HEK293 (cell line): ENCODE data around the gene PLOD3.

Experiments used
- CTCF ChIA-PET: fragments of 350-600 bp; formaldehyde crosslinking; extraction: SDS; loops from one replicate; lab custom pipeline; 2021; ENCODE audit warnings: antibody characterized with exemption; lab: Yijun Ruan, JAX
- POLR2A ChIA-PET: fragments of 300-600 bp; formaldehyde crosslinking; extraction: SDS; loops from one replicate; lab custom pipeline; 2020; ENCODE audit warnings: antibody characterized with exemption, inconsistent platforms; lab: Yijun Ruan, JAX
- H3K27ac ChIP-seq: fragments of 200-500 bp; sonication (Bioruptor generic); 2 replicates; pipeline ENCODE4 v1.5.1; 2014; ENCODE audit warnings: low read depth, low read length, control low read depth, inconsistent platforms; ENCODE audit errors: extremely low read depth
- H3K36me3 ChIP-seq, 2 experiments: fragments of 200-500 bp in 1 of 2; sonication (Bioruptor generic) in 1 of 2; 1 replicate in 1 of 2; 2 replicates in 1 of 2; pipeline ENCODE4 v1.5.1; 2014 to 2017; ENCODE audit warnings: inconsistent platforms in 2 of 2, low read length in 2 of 2; ENCODE audit not compliant: control insufficient read depth in 2 of 2, insufficient read depth in 1 of 2
- H3K4me1 ChIP-seq: fragments of 200-500 bp; sonication (Bioruptor generic); 2 replicates; pipeline ENCODE4 v1.5.1; 2014; ENCODE audit warnings: mild to moderate bottlenecking, low read length, inconsistent platforms; ENCODE audit not compliant: control insufficient read depth, insufficient read depth
- H3K4me3 ChIP-seq: 2 replicates; pipeline ENCODE4 v1.5.1; 2011; ENCODE audit warnings: low read depth, mild to moderate bottlenecking, control low read depth, low read length, moderate library complexity
- H3K9me3 ChIP-seq: fragments of 200-500 bp; sonication (Bioruptor generic); 2 replicates; pipeline ENCODE4 v1.5.1; 2014; ENCODE audit warnings: low read depth, low read length, inconsistent platforms; ENCODE audit not compliant: control insufficient read depth, insufficient read depth
- MEIS1 ChIP-seq: sonication (generic); formaldehyde crosslinking; IDR thresholded peaks from 2 replicates; pipeline ENCODE4 v1.8.1; 2022; ENCODE audit warnings: missing genetic modification reagents, mild to moderate bottlenecking, borderline replicate concordance
- OSR2 ChIP-seq: fragments of 450-650 bp; formaldehyde crosslinking; IDR thresholded peaks from 2 replicates; pipeline ENCODE4 v1.5.1; 2016; ENCODE audit warnings: missing biosample characterization, missing genetic modification characterization
- SCRT2 ChIP-seq: fragments of 450-650 bp; formaldehyde crosslinking; IDR thresholded peaks from 2 replicates; pipeline ENCODE4 v1.5.1; 2016; ENCODE audit warnings: missing biosample characterization, missing genetic modification characterization
- ZBTB1 ChIP-seq: fragments of 450-650 bp; formaldehyde crosslinking; IDR thresholded peaks from 2 replicates; pipeline ENCODE4 v1.5.1; 2016; ENCODE audit warnings: missing biosample characterization, missing genetic modification characterization
- ZBTB17 ChIP-seq: fragments of 450-650 bp; formaldehyde crosslinking; IDR thresholded peaks from 2 replicates; pipeline ENCODE4 v1.5.1; 2016; ENCODE audit warnings: missing biosample characterization, missing genetic modification characterization
- ZBTB7A ChIP-seq: fragments of 450-650 bp; formaldehyde crosslinking; IDR thresholded peaks from 2 replicates; pipeline ENCODE4 v1.5.1; 2016; ENCODE audit warnings: low read depth, missing biosample characterization, missing genetic modification characterization
- ZBTB8A ChIP-seq: fragments of 450-650 bp; formaldehyde crosslinking; IDR thresholded peaks from 2 replicates; pipeline ENCODE4 v1.5.1; 2016; ENCODE audit warnings: missing biosample characterization, missing genetic modification characterization
- ZFP3 ChIP-seq: fragments of 450-650 bp; formaldehyde crosslinking; IDR thresholded peaks from 2 replicates; pipeline ENCODE4 v1.5.1; 2016; ENCODE audit warnings: low read depth, missing biosample characterization, missing genetic modification characterization
- ZNF157 ChIP-seq: fragments of 450-650 bp; formaldehyde crosslinking; IDR thresholded peaks from 2 replicates; pipeline ENCODE4 v1.5.1; 2016; ENCODE audit warnings: missing biosample characterization, missing genetic modification characterization
- ZNF324 ChIP-seq: fragments of 450-650 bp; formaldehyde crosslinking; IDR thresholded peaks from 2 replicates; pipeline ENCODE4 v1.5.1; 2016; ENCODE audit warnings: missing biosample characterization, missing genetic modification characterization
- ZNF341 ChIP-seq: fragments of 450-650 bp; formaldehyde crosslinking; IDR thresholded peaks from 2 replicates; pipeline ENCODE4; 2016; ENCODE audit warnings: low read depth, missing biosample characterization, missing genetic modification characterization
- ZNF394 ChIP-seq: fragments of 450-650 bp; formaldehyde crosslinking; IDR thresholded peaks from 2 replicates; pipeline ENCODE4 v1.5.1; 2016; ENCODE audit warnings: missing biosample characterization, missing genetic modification characterization, mild to moderate bottlenecking, moderate library complexity, borderline replicate concordance
- ZNF521 ChIP-seq: fragments of 450-650 bp; formaldehyde crosslinking; IDR thresholded peaks from 2 replicates; pipeline ENCODE4 v1.5.1; 2017; ENCODE audit warnings: missing biosample characterization, mild to moderate bottlenecking, missing genetic modification characterization
- ZNF529 ChIP-seq: fragments of 450-650 bp; formaldehyde crosslinking; IDR thresholded peaks from 2 replicates; pipeline ENCODE4 v1.5.1; 2017; ENCODE audit warnings: missing genetic modification characterization, missing biosample characterization; ENCODE audit not compliant: insufficient replicate concordance
- ZNF596 ChIP-seq: fragments of 450-650 bp; IDR thresholded peaks from 2 replicates; pipeline ENCODE4 v1.5.0; 2018; ENCODE audit warnings: missing biosample characterization, mild to moderate bottlenecking, missing genetic modification characterization, moderate library complexity
- ZNF707 ChIP-seq: fragments of 450-650 bp; formaldehyde crosslinking; IDR thresholded peaks from 2 replicates; pipeline ENCODE4 v1.5.1; 2016; ENCODE audit warnings: missing biosample characterization, missing genetic modification characterization
- ZNF792 ChIP-seq: fragments of 450-650 bp; formaldehyde crosslinking; IDR thresholded peaks from 2 replicates; pipeline ENCODE4 v1.5.1; 2016; ENCODE audit warnings: missing biosample characterization, missing genetic modification characterization
- ZNF837 ChIP-seq: fragments of 450-650 bp; formaldehyde crosslinking; IDR thresholded peaks from 2 replicates; pipeline ENCODE4 v1.5.1; 2016; ENCODE audit warnings: missing biosample characterization, missing genetic modification characterization
- TF ChIP-seq, protein P1 (sequence below): fragments of 450-650 bp; formaldehyde crosslinking; IDR thresholded peaks from 2 replicates; pipeline ENCODE4 v1.5.1; 2016; ENCODE audit warnings: missing biosample characterization, missing genetic modification characterization, borderline replicate concordance
- TF ChIP-seq, protein P2 (sequence below): fragments of 450-650 bp; formaldehyde crosslinking; IDR thresholded peaks from 2 replicates; pipeline ENCODE4 v1.5.1; 2017; ENCODE audit warnings: missing biosample characterization, missing genetic modification characterization
- TF ChIP-seq, protein P3 (sequence below): fragments of 450-650 bp; formaldehyde crosslinking; IDR thresholded peaks from 2 replicates; pipeline ENCODE4 v1.5.1; 2016; ENCODE audit warnings: missing biosample characterization, missing genetic modification characterization, borderline replicate concordance
- TF ChIP-seq, protein P4 (sequence below): fragments of 450-650 bp; formaldehyde crosslinking; IDR thresholded peaks from 2 replicates; pipeline ENCODE4 v1.5.1; 2016; ENCODE audit warnings: missing biosample characterization, missing genetic modification characterization
- TF ChIP-seq, protein P5 (sequence below): fragments of 450-650 bp; IDR thresholded peaks from 2 replicates; pipeline ENCODE4 v1.5.1; 2018; ENCODE audit warnings: missing biosample characterization, missing genetic modification characterization

Gene PLOD3

DNA sequence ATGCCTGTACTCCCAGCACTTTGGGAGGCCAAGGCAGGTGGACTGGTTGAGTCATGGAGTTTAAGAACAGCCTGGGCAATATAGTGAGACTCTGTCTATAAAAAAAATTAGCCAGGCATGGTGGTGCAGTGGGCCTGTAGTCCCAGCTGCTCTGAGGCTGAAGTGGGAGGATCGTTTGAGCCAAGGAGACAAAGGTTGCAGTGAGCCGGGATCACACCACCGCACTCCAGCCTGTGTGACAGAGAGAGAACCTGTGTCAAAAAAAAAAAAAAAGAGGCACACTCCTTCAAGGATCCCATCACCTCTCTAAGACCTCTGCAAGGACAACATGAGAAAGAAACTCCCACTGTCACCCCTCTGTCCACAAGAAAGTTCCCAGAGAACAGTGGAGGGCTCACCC is 41.7 kb downstream of the PLOD3 start:
- peaks cover 7% of the 10 kb centered on the region; the same call in 1 of the 2 replicates for H3K4me1 ChIP-seq
- no peak overlapping the region for H3K4me3 ChIP-seq
- TF ChIP-seq, protein P1, sequence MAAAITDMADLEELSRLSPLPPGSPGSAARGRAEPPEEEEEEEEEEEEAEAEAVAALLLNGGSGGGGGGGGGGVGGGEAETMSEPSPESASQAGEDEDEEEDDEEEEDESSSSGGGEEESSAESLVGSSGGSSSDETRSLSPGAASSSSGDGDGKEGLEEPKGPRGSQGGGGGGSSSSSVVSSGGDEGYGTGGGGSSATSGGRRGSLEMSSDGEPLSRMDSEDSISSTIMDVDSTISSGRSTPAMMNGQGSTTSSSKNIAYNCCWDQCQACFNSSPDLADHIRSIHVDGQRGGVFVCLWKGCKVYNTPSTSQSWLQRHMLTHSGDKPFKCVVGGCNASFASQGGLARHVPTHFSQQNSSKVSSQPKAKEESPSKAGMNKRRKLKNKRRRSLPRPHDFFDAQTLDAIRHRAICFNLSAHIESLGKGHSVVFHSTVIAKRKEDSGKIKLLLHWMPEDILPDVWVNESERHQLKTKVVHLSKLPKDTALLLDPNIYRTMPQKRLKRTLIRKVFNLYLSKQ (tag by site-specific recombination), result no peak
- TF ChIP-seq ZNF157, result no peak
- TF ChIP-seq SCRT2, result no peak
- no peak for TF ChIP-seq ZBTB8A (tag by site-specific recombination)
- no peak for TF ChIP-seq ZNF596 (tag by site-specific recombination)
- no peak for TF ChIP-seq MEIS1 (CRISPR knock-in tag)
- no peak for TF ChIP-seq ZNF837 (tag by site-specific recombination)
- no peak for TF ChIP-seq OSR2
- no peak for TF ChIP-seq ZFP3 (tag by site-specific recombination)
- TF ChIP-seq ZBTB7A, result no peak
- no peak for TF ChIP-seq ZBTB1
- TF ChIP-seq ZBTB17, result no peak
- TF ChIP-seq ZNF521, result no peak
- TF ChIP-seq ZNF529, result no peak
- TF ChIP-seq, protein P2, sequence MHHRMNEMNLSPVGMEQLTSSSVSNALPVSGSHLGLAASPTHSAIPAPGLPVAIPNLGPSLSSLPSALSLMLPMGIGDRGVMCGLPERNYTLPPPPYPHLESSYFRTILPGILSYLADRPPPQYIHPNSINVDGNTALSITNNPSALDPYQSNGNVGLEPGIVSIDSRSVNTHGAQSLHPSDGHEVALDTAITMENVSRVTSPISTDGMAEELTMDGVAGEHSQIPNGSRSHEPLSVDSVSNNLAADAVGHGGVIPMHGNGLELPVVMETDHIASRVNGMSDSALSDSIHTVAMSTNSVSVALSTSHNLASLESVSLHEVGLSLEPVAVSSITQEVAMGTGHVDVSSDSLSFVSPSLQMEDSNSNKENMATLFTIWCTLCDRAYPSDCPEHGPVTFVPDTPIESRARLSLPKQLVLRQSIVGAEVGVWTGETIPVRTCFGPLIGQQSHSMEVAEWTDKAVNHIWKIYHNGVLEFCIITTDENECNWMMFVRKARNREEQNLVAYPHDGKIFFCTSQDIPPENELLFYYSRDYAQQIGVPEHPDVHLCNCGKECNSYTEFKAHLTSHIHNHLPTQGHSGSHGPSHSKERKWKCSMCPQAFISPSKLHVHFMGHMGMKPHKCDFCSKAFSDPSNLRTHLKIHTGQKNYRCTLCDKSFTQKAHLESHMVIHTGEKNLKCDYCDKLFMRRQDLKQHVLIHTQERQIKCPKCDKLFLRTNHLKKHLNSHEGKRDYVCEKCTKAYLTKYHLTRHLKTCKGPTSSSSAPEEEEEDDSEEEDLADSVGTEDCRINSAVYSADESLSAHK, result no peak
- TF ChIP-seq ZNF792 (tag by site-specific recombination), result no peak
- TF ChIP-seq, all 188 proteins: peak for 0
- H3K36me3 ChIP-seq, result no peaks in the 10 kb centered on the region
- no peak overlapping the region for H3K27ac ChIP-seq
- ChIA-PET POLR2A (no interaction called here), CTCF (interaction anchor here (0.7 to 1.1 kb wide), 3 partner anchors 17 to 32 kb away, joined by 3 to 5 read pairs (median 5); no protein-coding TSS in a partner anchor)
- H3K9me3 ChIP-seq, result no peaks in the 10 kb centered on the region

DNA sequence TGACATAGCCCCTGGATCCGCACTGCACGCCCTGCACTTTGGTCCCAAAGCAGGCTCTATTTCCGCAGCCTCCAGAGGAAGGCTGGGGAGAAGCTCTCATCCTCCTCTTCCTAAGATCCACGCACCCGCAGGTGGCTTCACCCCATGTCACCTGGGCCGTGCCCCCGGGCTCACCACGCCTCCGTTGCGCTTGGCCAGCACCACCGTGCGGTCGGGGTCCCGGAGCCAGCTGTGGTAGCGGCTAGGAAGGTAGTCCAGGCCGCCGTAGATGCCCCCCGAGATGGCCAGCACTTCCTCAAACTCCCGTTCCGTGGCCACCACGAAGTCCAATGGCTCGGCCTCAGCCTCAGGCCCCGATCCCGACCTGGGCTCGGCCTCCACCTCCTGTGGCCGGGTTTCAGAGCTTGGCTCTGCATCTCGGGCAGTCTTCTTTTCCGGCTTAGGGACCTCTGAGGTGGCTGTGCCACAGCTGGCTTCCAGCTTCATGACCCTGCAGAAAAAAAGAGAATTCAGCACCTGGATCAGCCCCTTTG is 43.0 kb downstream of the PLOD3 start:
- H3K4me3 ChIP-seq, result no peak overlapping the region
- H3K36me3 ChIP-seq, result no peaks in the 10 kb centered on the region
- POLR2A ChIA-PET, result interaction anchor here (0.6 to 1.7 kb wide), 4 partner anchors 10 to 148 kb away, joined by 3 to 5 read pairs (median 4); partner anchors contain the start of genes PLOD3 and ZNHIT1
- no peaks in the 10 kb centered on the region for H3K9me3 ChIP-seq
- CTCF ChIA-PET, result interaction anchor here (0.6 to 2.1 kb wide), 7 partner anchors 9 to 329 kb away, joined by 4 to 21 read pairs (median 6); partner anchors contain the start of genes CLDN15 and VGF
- peaks cover 7% of the 10 kb centered on the region; the same call in 1 of the 2 replicates for H3K4me1 ChIP-seq
- no peak overlapping the region for H3K27ac ChIP-seq
- TF ChIP-seq ZNF341, result no peak
- no peak for TF ChIP-seq ZNF324 (tag by site-specific recombination)
- TF ChIP-seq ZNF707 (tag by site-specific recombination), result no peak
- TF ChIP-seq, protein P3, sequence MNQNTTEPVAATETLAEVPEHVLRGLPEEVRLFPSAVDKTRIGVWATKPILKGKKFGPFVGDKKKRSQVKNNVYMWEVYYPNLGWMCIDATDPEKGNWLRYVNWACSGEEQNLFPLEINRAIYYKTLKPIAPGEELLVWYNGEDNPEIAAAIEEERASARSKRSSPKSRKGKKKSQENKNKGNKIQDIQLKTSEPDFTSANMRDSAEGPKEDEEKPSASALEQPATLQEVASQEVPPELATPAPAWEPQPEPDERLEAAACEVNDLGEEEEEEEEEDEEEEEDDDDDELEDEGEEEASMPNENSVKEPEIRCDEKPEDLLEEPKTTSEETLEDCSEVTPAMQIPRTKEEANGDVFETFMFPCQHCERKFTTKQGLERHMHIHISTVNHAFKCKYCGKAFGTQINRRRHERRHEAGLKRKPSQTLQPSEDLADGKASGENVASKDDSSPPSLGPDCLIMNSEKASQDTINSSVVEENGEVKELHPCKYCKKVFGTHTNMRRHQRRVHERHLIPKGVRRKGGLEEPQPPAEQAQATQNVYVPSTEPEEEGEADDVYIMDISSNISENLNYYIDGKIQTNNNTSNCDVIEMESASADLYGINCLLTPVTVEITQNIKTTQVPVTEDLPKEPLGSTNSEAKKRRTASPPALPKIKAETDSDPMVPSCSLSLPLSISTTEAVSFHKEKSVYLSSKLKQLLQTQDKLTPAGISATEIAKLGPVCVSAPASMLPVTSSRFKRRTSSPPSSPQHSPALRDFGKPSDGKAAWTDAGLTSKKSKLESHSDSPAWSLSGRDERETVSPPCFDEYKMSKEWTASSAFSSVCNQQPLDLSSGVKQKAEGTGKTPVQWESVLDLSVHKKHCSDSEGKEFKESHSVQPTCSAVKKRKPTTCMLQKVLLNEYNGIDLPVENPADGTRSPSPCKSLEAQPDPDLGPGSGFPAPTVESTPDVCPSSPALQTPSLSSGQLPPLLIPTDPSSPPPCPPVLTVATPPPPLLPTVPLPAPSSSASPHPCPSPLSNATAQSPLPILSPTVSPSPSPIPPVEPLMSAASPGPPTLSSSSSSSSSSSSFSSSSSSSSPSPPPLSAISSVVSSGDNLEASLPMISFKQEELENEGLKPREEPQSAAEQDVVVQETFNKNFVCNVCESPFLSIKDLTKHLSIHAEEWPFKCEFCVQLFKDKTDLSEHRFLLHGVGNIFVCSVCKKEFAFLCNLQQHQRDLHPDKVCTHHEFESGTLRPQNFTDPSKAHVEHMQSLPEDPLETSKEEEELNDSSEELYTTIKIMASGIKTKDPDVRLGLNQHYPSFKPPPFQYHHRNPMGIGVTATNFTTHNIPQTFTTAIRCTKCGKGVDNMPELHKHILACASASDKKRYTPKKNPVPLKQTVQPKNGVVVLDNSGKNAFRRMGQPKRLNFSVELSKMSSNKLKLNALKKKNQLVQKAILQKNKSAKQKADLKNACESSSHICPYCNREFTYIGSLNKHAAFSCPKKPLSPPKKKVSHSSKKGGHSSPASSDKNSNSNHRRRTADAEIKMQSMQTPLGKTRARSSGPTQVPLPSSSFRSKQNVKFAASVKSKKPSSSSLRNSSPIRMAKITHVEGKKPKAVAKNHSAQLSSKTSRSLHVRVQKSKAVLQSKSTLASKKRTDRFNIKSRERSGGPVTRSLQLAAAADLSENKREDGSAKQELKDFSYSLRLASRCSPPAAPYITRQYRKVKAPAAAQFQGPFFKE (tag by site-specific recombination), result no peak
- TF ChIP-seq, protein P4, sequence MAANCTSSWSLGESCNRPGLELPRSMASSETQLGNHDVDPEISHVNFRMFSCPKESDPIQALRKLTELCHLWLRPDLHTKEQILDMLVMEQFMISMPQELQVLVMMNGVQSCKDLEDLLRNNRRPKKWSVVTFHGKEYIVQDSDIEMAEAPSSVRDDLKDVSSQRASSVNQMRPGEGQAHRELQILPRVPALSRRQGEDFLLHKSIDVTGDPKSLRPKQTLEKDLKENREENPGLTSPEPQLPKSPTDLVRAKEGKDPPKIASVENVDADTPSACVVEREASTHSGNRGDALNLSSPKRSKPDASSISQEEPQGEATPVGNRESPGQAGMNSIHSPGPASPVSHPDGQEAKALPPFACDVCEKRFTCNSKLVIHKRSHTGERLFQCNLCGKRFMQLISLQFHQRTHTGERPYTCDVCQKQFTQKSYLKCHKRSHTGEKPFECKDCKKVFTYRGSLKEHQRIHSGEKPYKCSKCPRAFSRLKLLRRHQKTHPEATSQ (tag by site-specific recombination), result no peak
- TF ChIP-seq, protein P5, sequence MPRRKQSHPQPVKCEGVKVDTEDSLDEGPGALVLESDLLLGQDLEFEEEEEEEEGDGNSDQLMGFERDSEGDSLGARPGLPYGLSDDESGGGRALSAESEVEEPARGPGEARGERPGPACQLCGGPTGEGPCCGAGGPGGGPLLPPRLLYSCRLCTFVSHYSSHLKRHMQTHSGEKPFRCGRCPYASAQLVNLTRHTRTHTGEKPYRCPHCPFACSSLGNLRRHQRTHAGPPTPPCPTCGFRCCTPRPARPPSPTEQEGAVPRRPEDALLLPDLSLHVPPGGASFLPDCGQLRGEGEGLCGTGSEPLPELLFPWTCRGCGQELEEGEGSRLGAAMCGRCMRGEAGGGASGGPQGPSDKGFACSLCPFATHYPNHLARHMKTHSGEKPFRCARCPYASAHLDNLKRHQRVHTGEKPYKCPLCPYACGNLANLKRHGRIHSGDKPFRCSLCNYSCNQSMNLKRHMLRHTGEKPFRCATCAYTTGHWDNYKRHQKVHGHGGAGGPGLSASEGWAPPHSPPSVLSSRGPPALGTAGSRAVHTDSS (tag by site-specific recombination), result no peak
- TF ChIP-seq ZNF394 (tag by site-specific recombination), result no peak
